Activated CD4-positive, CD25-positive, alpha-beta regulatory T cell treated with anti-CD3 and anti-CD28 coated beads, Interleukin-2, amount 50 U/mL, for 24 hours (primary cell): ENCODE measurements around the gene PRRX1.

Experiments
- ATAC-seq, 2 donors: fragments of 150-1000 bp; cut with Tn5 transposase; one replicate each; pipeline ENCODE4 v1.10.0; 2021; ENCODE audit warnings: mild to moderate bottlenecking in 1 of 2, moderate library complexity in 1 of 2

The PRRX1 gene

GRCh38 chr1:170692866-170693575 lies 29.1 kb downstream of the PRRX1 start:
- ATAC-seq: no peak

- no peak for ATAC-seq
Measured at GRCh38 chr1:170694172-170694926, 30.4 kb downstream of the PRRX1 start.

- no peak for ATAC-seq
Measured at GRCh38 chr1:170695955-170696590, 32.1 kb downstream of the PRRX1 start.

GRCh38 chr1:170696591-170697290 lies 32.8 kb downstream of the PRRX1 start:
- no peak for ATAC-seq

GRCh38 chr1:170697316-170697715 lies 33.4 kb downstream of the PRRX1 start:
- no peak for ATAC-seq

- no peak for ATAC-seq
Measured at GRCh38 chr1:170698301-170699275, 34.7 kb downstream of the PRRX1 start.

- no peak for ATAC-seq
Measured at GRCh38 chr1:170699696-170700095, 35.8 kb downstream of the PRRX1 start.

- no peak for ATAC-seq
Measured at GRCh38 chr1:170700842-170701615, 37.1 kb downstream of the PRRX1 start.

GRCh38 chr1:170701962-170702361 lies 38.0 kb downstream of the PRRX1 start:
- ATAC-seq: no peak

GRCh38 chr1:170703591-170703990 lies 39.7 kb downstream of the PRRX1 start:
- no peak for ATAC-seq

- no peak for ATAC-seq
Measured at GRCh38 chr1:170704256-170704655, 40.3 kb downstream of the PRRX1 start.

- ATAC-seq: no peak
Measured at GRCh38 chr1:170705981-170706380, 42.0 kb downstream of the PRRX1 start.

GRCh38 chr1:170707117-170707516 lies 43.2 kb downstream of the PRRX1 start:
- no peak for ATAC-seq

GRCh38 chr1:170707959-170708655 lies 44.2 kb downstream of the PRRX1 start:
- no peak for ATAC-seq

GRCh38 chr1:170711682-170712081 lies 47.8 kb downstream of the PRRX1 start:
- ATAC-seq: no peak

- no peak for ATAC-seq
Measured at GRCh38 chr1:170714163-170714562, 50.2 kb downstream of the PRRX1 start.

- ATAC-seq: no peak
Measured at GRCh38 chr1:170714938-170715337, 51.0 kb downstream of the PRRX1 start.

- no peak for ATAC-seq
Measured at GRCh38 chr1:170716835-170717429, 53.0 kb downstream of the PRRX1 start.

GRCh38 chr1:170720661-170721060 lies 56.7 kb downstream of the PRRX1 start:
- no peak for ATAC-seq

GRCh38 chr1:170721621-170722020 lies 57.7 kb downstream of the PRRX1 start:
- no peak for ATAC-seq
